HepG2 (cell line): ENCODE results near the gene LSR. TPM values are rescaled to one million over a fixed set of nuclear protein-coding genes. Genes with fewer than 3 reads are reported as not detected.

Experiments used
- ATF1 ChIP-seq: IDR thresholded peaks from 2 replicates; pipeline ENCODE4 v1.6.1; 2016; ENCODE audit warnings: mild to moderate bottlenecking, control low read depth
- BORCS8-MEF2B ChIP-seq: sonication (generic); formaldehyde crosslinking; IDR thresholded peaks from 2 replicates; pipeline ENCODE4 v1.8.0; 2022; ENCODE audit warnings: mild to moderate bottlenecking, missing genetic modification reagents
- DNMT1 ChIP-seq: sonication (generic); formaldehyde crosslinking; IDR thresholded peaks from 2 replicates; pipeline ENCODE4 v1.5.1; 2020; ENCODE audit warnings: mild to moderate bottlenecking, missing genetic modification reagents
- ERF ChIP-seq: IDR thresholded peaks from 2 replicates; pipeline ENCODE4 v1.6.1; 2018; ENCODE audit warnings: missing biosample characterization, missing genetic modification reagents
- FOXA1 ChIP-seq, 2 experiments: fragments of 450-650 bp in 1 of 2; sonication (generic) in 1 of 2; formaldehyde crosslinking in 1 of 2; IDR thresholded peaks; 2 replicates each; pipeline versions ENCODE4 v1.4.0 to v1.6.1; 2016 to 2020; ENCODE audit warnings: missing genetic modification reagents in 1 of 2
- FOXA3 ChIP-seq: IDR thresholded peaks from 2 replicates; pipeline ENCODE4 v1.6.1; 2016; ENCODE audit warnings: missing genetic modification reagents, missing compliant biosample characterization
- GATAD2A ChIP-seq: IDR thresholded peaks from 2 replicates; pipeline ENCODE4 v1.6.1; 2016
- HDAC1 ChIP-seq: sonication (generic); formaldehyde crosslinking; IDR thresholded peaks from 2 replicates; pipeline ENCODE4 v1.5.1; 2020; ENCODE audit warnings: mild to moderate bottlenecking, missing genetic modification reagents
- HES4 ChIP-seq: sonication (generic); formaldehyde crosslinking; IDR thresholded peaks from 2 replicates; pipeline ENCODE4 v1.9.0; 2021; ENCODE audit warnings: mild to moderate bottlenecking, missing genetic modification reagents, borderline replicate concordance
- HNF4A ChIP-seq: sonication (generic); formaldehyde crosslinking; IDR thresholded peaks from 2 replicates; pipeline ENCODE4 v1.4.0; 2020; ENCODE audit warnings: missing genetic modification reagents
- HOXD1 ChIP-seq: sonication (generic); formaldehyde crosslinking; IDR thresholded peaks from 2 replicates; pipeline ENCODE4 v1.5.0; 2020; ENCODE audit warnings: missing genetic modification reagents
- IRF2 ChIP-seq: IDR thresholded peaks from 2 replicates; pipeline ENCODE4 v1.6.1; 2018; ENCODE audit warnings: missing genetic modification reagents, missing compliant biosample characterization
- MED1 ChIP-seq: sonication (generic); formaldehyde crosslinking; IDR thresholded peaks from 2 replicates; pipeline ENCODE4 v1.4.0; 2020; ENCODE audit warnings: missing genetic modification reagents
- NFYC ChIP-seq: IDR thresholded peaks from 2 replicates; pipeline ENCODE4 v1.6.1; 2016; ENCODE audit warnings: missing genetic modification reagents, missing compliant biosample characterization
- NKX3-1 ChIP-seq: sonication (generic); formaldehyde crosslinking; IDR thresholded peaks from 2 replicates; pipeline ENCODE4 v1.5.0; 2020; ENCODE audit warnings: missing genetic modification reagents
- NR2F6 ChIP-seq, 2 experiments: IDR thresholded peaks; 2 replicates each; pipeline ENCODE4 v1.6.1; 2016; ENCODE audit warnings: antibody characterized with exemption in 1 of 2, mild to moderate bottlenecking in 1 of 2
- PAXIP1 ChIP-seq: sonication (generic); formaldehyde crosslinking; conservative IDR thresholded peaks from 2 replicates; pipeline ENCODE4 v1.4.0; 2020; ENCODE audit warnings: mild to moderate bottlenecking, missing genetic modification reagents, moderate library complexity
- POLR2G ChIP-seq: fragments of 200-400 bp; formaldehyde crosslinking; IDR thresholded peaks from 2 replicates; pipeline ENCODE4 v1.6.1; 2018; ENCODE audit warnings: mild to moderate bottlenecking, low read depth, low read length, moderate library complexity
- REPIN1 ChIP-seq: sonication (generic); formaldehyde crosslinking; IDR thresholded peaks from 2 replicates; pipeline ENCODE4 v1.8.0; 2022; ENCODE audit warnings: missing genetic modification reagents, low read depth, mild to moderate bottlenecking, borderline replicate concordance
- RFXAP ChIP-seq: sonication (generic); formaldehyde crosslinking; IDR thresholded peaks from 2 replicates; pipeline ENCODE4 v1.4.0; 2020; ENCODE audit warnings: missing genetic modification reagents, borderline replicate concordance
- SRY ChIP-seq: sonication (generic); formaldehyde crosslinking; IDR thresholded peaks from 2 replicates; pipeline ENCODE4 v1.8.0; 2022; ENCODE audit warnings: mild to moderate bottlenecking, missing genetic modification reagents
- SUZ12 ChIP-seq: fragments of 150-350 bp; IDR thresholded peaks from 2 replicates; pipeline ENCODE4 v1.6.1; 2014; ENCODE audit warnings: low read depth, low read length
- XRCC5 ChIP-seq: fragments of 200-400 bp; formaldehyde crosslinking; optimal IDR thresholded peaks from 2 replicates; pipeline ENCODE3; 2017; ENCODE audit warnings: mild to moderate bottlenecking, low read length
- ZBTB38 ChIP-seq: sonication (generic); formaldehyde crosslinking; IDR thresholded peaks from 2 replicates; pipeline ENCODE4 v1.5.1; 2020; ENCODE audit warnings: mild to moderate bottlenecking, missing genetic modification reagents
- ZBTB7A ChIP-seq: sonication (generic); formaldehyde crosslinking; IDR thresholded peaks from 2 replicates; pipeline ENCODE4 v1.8.0; 2022; ENCODE audit warnings: mild to moderate bottlenecking, missing genetic modification reagents
- ZMAT3 ChIP-seq: sonication (generic); formaldehyde crosslinking; conservative IDR thresholded peaks from 2 replicates; pipeline ENCODE4 v1.7.0; 2021; ENCODE audit warnings: missing genetic modification reagents
- ZNF225 ChIP-seq: sonication (generic); formaldehyde crosslinking; IDR thresholded peaks from 2 replicates; pipeline ENCODE4 v1.4.0; 2020; ENCODE audit warnings: mild to moderate bottlenecking, missing genetic modification reagents
- ZNF431 ChIP-seq: sonication (generic); formaldehyde crosslinking; IDR thresholded peaks from 2 replicates; pipeline ENCODE4 v1.9.0; 2022; ENCODE audit warnings: missing genetic modification reagents, low read depth, mild to moderate bottlenecking, borderline replicate concordance
- ZNF747 ChIP-seq: sonication (generic); formaldehyde crosslinking; IDR thresholded peaks from 2 replicates; pipeline ENCODE4 v1.8.1; 2023; ENCODE audit warnings: missing genetic modification reagents, mild to moderate bottlenecking, borderline replicate concordance
- ZNF891 ChIP-seq: sonication (generic); formaldehyde crosslinking; IDR thresholded peaks from 2 replicates; pipeline ENCODE4 v1.5.0; 2020; ENCODE audit warnings: mild to moderate bottlenecking, missing genetic modification reagents
- polyA plus RNA-seq, 8 experiments: library from polyadenylated mRNA; depleted of rRNA in 3 of 8; stranded (reverse) in 7 of 8; unstranded in 1 of 8; fragments of >200 nt; fragmentation: Illumina TruSeq in 4 of 8; extraction: Trizol in 4 of 8; gene quantifications; 2 replicates each; pipeline versions ENCODE4 v1.2.1 to v1.2.3, GENCODE V29; 2011 to 2016; ENCODE audit warnings: low read depth in 4 of 8, missing spikeins in 1 of 8, mixed read lengths in 1 of 8; ENCODE audit not compliant: insufficient read depth in 1 of 8
- total RNA-seq, 5 experiments: library from RNA; depleted of rRNA; stranded (reverse); fragments of >200 nt; fragmentation: Illumina TruSeq; extraction: Trizol; gene quantifications; 2 replicates each; pipeline ENCODE4 v1.2.3, GENCODE V29; 2016; ENCODE audit warnings: low read depth in 1 of 5

LSR gene
- total and polyA plus RNA-seq, 2 of the 13 experiments (the other 11 are each of a cell fraction or from before 2014, with no cell fraction given) = 29.2 to 79.2 TPM

- TF ChIP-seq ZNF891 (CRISPR knock-in tag) (peak; percentile 59; the same call in 1 of the 2 replicates), REPIN1 (CRISPR knock-in tag) (peak; percentile 76; the same call in 1 of the 2 replicates), PAXIP1 (CRISPR knock-in tag) (0 out of 2 replicates have a peak, but pooled peaks have one; percentile 25), BORCS8-MEF2B (CRISPR knock-in tag) (0 out of 2 replicates have a peak, but pooled peaks have one; percentile 47), NKX3-1 (CRISPR knock-in tag) (0 out of 2 replicates have a peak, but pooled peaks have one; percentile 27), MED1 (peak; percentile 63), SUZ12 (no peak), ZNF431 (CRISPR knock-in tag) (no peak), FOXA3 (CRISPR knock-in tag) (peak; percentile 14), POLR2G (0 out of 2 replicates have a peak, but pooled peaks have one; percentile 40), ERF (CRISPR knock-in tag) (peak; percentile 64), NFYC (CRISPR knock-in tag) (no peak), SRY (CRISPR knock-in tag) (0 out of 2 replicates have a peak, but pooled peaks have one; percentile 66), ATF1 (CRISPR knock-in tag) (no peak), HOXD1 (CRISPR knock-in tag) (no peak), RFXAP (peak; percentile 74; the same call in 1 of the 2 replicates), ZMAT3 (CRISPR knock-in tag) (no peak), ZNF225 (no peak), NR2F6 (IDR thresholded peaks at IDR 0.05) (no peak), NR2F6 (CRISPR knock-in tag; IDR thresholded peaks at IDR 0.05) (peak; percentile 47), GATAD2A (peak; percentile 11; the same call in 1 of the 2 replicates), IRF2 (CRISPR knock-in tag) (peak; percentile 28), XRCC5 (peak; percentile 16), HNF4A (peak; percentile 23; the same call in 1 of the 2 replicates), ZBTB38 (peak; percentile 48; the same call in 1 of the 2 replicates), FOXA1 (IDR thresholded peaks at IDR 0.05) (no peak), FOXA1 (CRISPR knock-in tag; IDR thresholded peaks at IDR 0.05) (0 out of 2 replicates have a peak, but pooled peaks have one; percentile 13), ZNF747 (CRISPR knock-in tag) (peak; percentile 67; the same call in 1 of the 2 replicates), HDAC1 (CRISPR knock-in tag) (peak; percentile 74), DNMT1 (peak; percentile 24; the same call in 1 of the 2 replicates), HES4 (CRISPR knock-in tag) (peak; percentile 15; the same call in 1 of the 2 replicates), ZBTB7A (peak; percentile 75; the same call in 1 of the 2 replicates)
Measured at GRCh38 chr19:35269438-35270117, 20.8 kb downstream of the LSR start (continued).
